ENCODE results near the gene SUMO2. TPM values are rescaled to one million over a fixed set of nuclear protein-coding genes. Genes with fewer than 3 reads are reported as not detected.
A peak's percentile ranks its signal among the peaks of the same experiment; 100 is the strongest.

Gene SUMO2
- total and polyA plus RNA-seq, 2 of the 13 experiments (the other 11 are each of a cell fraction or from before 2014, with no cell fraction given) = 337 to 553 TPM

GRCh38 chr17:75130632-75131277 is 52.0 kb downstream of the SUMO2 start (continued):
- TF ChIP-seq SRSF9 (IDR thresholded peaks at IDR 0.05; ENCODE audit: borderline replicate concordance, insufficient read depth, low read depth, low read length, poor library complexity, severe bottlenecking) (no peak), ZNF670 (CRISPR knock-in tag; IDR thresholded peaks at IDR 0.05; ENCODE audit: borderline replicate concordance) (no peak), ZNF20 (CRISPR knock-in tag; IDR thresholded peaks at IDR 0.05) (no peak), RFX3 (CRISPR knock-in tag; IDR thresholded peaks at IDR 0.05) (no peak), ZNF878 (CRISPR knock-in tag; IDR thresholded peaks at IDR 0.05) (0 out of 2 replicates have a peak, but pooled peaks have one; percentile 18), ZNF136 (CRISPR knock-in tag; IDR thresholded peaks at IDR 0.05; ENCODE audit: low read depth) (0 out of 2 replicates have a peak, but pooled peaks have one; percentile 36), NPAS2 (CRISPR knock-in tag; IDR thresholded peaks at IDR 0.05; ENCODE audit: borderline replicate concordance) (no peak), HOXA3 (CRISPR knock-in tag; IDR thresholded peaks at IDR 0.05) (no peak), NFIC (IDR thresholded peaks at IDR 0.05; ENCODE audit: low read length) (no peak), RXRB (CRISPR knock-in tag; IDR thresholded peaks at IDR 0.05; ENCODE audit: borderline replicate concordance) (no peak), ZNF678 (CRISPR knock-in tag; IDR thresholded peaks at IDR 0.05) (no peak), DMAP1 (CRISPR knock-in tag; IDR thresholded peaks at IDR 0.05) (no peak), ZKSCAN8 (CRISPR knock-in tag; IDR thresholded peaks at IDR 0.05; ENCODE audit: borderline replicate concordance) (no peak), ZNF674 (CRISPR knock-in tag; IDR thresholded peaks at IDR 0.05; ENCODE audit: low read depth) (no peak), RFX1 (IDR thresholded peaks at IDR 0.05) (no peak), JDP2 (CRISPR knock-in tag; IDR thresholded peaks at IDR 0.05; ENCODE audit: borderline replicate concordance) (no peak), HOXA9 (CRISPR knock-in tag; IDR thresholded peaks at IDR 0.05; ENCODE audit: borderline replicate concordance) (no peak), ZBTB1 (CRISPR knock-in tag; IDR thresholded peaks at IDR 0.05; ENCODE audit: borderline replicate concordance) (no peak), ZNF782 (CRISPR knock-in tag; IDR thresholded peaks at IDR 0.05; ENCODE audit: borderline replicate concordance) (no peak; the same call in 1 of the 2 replicates), PHF21A (CRISPR knock-in tag; IDR thresholded peaks at IDR 0.05) (no peak; the same call in 1 of the 2 replicates), ATF7 (IDR thresholded peaks at IDR 0.05) (no peak), ATF7 (CRISPR knock-in tag; IDR thresholded peaks at IDR 0.05) (no peak), IRX3 (CRISPR knock-in tag; IDR thresholded peaks at IDR 0.05; ENCODE audit: borderline replicate concordance, low read depth) (no peak), ZNF652 (CRISPR knock-in tag; IDR thresholded peaks at IDR 0.05; ENCODE audit: borderline replicate concordance, low read depth) (no peak; the same call in 1 of the 2 replicates), SALL2 (CRISPR knock-in tag; IDR thresholded peaks at IDR 0.05) (no peak), EEA1 (CRISPR knock-in tag; IDR thresholded peaks at IDR 0.05; ENCODE audit: borderline replicate concordance) (no peak), TGIF2 (CRISPR knock-in tag; IDR thresholded peaks at IDR 0.05) (no peak), SMC3 (IDR thresholded peaks at IDR 0.05; ENCODE audit: low read length) (peak; percentile 60; the same call in 1 of the 2 replicates), GPBP1L1 (CRISPR knock-in tag; IDR thresholded peaks at IDR 0.05) (no peak), GTF2F1 (IDR thresholded peaks at IDR 0.05; ENCODE audit: low read length) (no peak), CAMTA2 (CRISPR knock-in tag; IDR thresholded peaks at IDR 0.05; ENCODE audit: borderline replicate concordance) (no peak), ZBTB2 (CRISPR knock-in tag; IDR thresholded peaks at IDR 0.05; ENCODE audit: low read depth) (no peak; the same call in 1 of the 2 replicates)

Data from HepG2 (cell line).